Measurements from ENCODE around the gene TRIM64C.
"Not testable (repeated sequence)": the region's sequence is repeated elsewhere in the genome, so short reads cannot be mapped to it uniquely, and the experiment has no call there.

The TRIM64C gene

GRCh38 chr11:49059012-49059411 is at the start of gene TRIM64C:
TSS of gene TRIM64C (minus strand) at chr11:49059112. CDS start at chr11:49059112, 0 bp downstream.
- DNase-seq = not testable (repeated sequence)

GRCh38 chr11:49102356-49102755 is 43.4 kb upstream of the TRIM64C start:
- not testable (repeated sequence) for DNase-seq

- DNase-seq = not testable (repeated sequence)
Measured at GRCh38 chr11:49069897-49070296, 11.0 kb upstream of the TRIM64C start.

GRCh38 chr11:49049821-49050220 is 9.1 kb downstream of the TRIM64C start:
- not testable (repeated sequence) for DNase-seq

DNA sequence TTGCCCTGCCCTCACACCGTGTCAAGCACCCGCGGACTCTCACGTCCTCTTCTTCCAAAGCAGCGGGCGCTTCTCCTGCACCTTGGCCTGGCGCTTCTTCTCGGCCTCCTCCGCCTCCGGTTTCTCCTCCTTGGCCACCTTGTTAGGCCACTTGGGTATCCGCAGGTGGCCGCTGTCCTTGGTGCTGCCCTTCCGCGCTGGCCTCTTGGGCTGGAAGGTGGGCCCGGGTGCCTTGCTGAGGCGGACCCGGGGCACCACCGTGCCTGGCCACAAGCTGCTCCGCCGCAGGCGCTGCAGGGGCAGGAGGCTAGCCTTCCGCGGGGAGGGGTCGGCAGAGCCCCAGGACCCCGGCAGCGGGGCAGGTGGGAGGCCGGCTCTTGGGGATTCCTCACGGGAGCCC is 10.7 kb downstream of the TRIM64C start:
- DNase-seq = not testable (repeated sequence)

GRCh38 chr11:49028523-49028922 is 30.4 kb downstream of the TRIM64C start, which contains the start of gene TRIM49B:
TSS of gene TRIM49B (plus strand) at chr11:49028823. CDS start at chr11:49031600, 2,777 bp downstream.
- not testable (repeated sequence) for DNase-seq
